Natural killer cell (primary cell): Measurements from ENCODE around the gene BCL3. TPM values are rescaled to one million over a fixed set of nuclear protein-coding genes. Genes with fewer than 3 reads are reported as not detected.
A peak's percentile ranks its signal among the peaks of the same experiment; 100 is the strongest.

Source experiments
- ATAC-seq, 3 donors: fragments of 150-1000 bp in 2 of 3; fragments of 200-7000 bp in 1 of 3; cut with Tn5 transposase; 1 replicate in 1 of 3; 2 replicates in 2 of 3; pipeline ENCODE4 v1.10.0; 2021; ENCODE audit warnings: mild to moderate bottlenecking in 2 of 3, moderate library complexity in 2 of 3
- DNase-seq, 2 donors: peaks; one replicate each; pipeline versions ENCODE4 v3.0.0 to v3.0.0-alpha.2; 2013 to 2021; ENCODE audit warnings: mixed read lengths in 1 of 2
- H3K27ac ChIP-seq: one replicate; pipeline ENCODE4 v1.5.1; 2013; ENCODE audit warnings: mild to moderate bottlenecking, low read length
- H3K27me3 ChIP-seq: one replicate; pipeline ENCODE4 v1.6.1; 2013; ENCODE audit warnings: low read length; ENCODE audit not compliant: control insufficient read depth, insufficient read depth
- H3K36me3 ChIP-seq: one replicate; pipeline ENCODE4 v1.6.1; 2013; ENCODE audit warnings: low read length; ENCODE audit not compliant: control insufficient read depth, insufficient read depth
- H3K4me1 ChIP-seq: one replicate; pipeline ENCODE4 v1.6.1; 2013; ENCODE audit warnings: low read length; ENCODE audit not compliant: control insufficient read depth, insufficient read depth
- H3K4me3 ChIP-seq: one replicate; pipeline ENCODE4 v1.5.1; 2013; ENCODE audit warnings: low read length
- H3K9me3 ChIP-seq: one replicate; pipeline ENCODE4 v1.6.1; 2013; ENCODE audit warnings: low read length; ENCODE audit not compliant: control insufficient read depth, insufficient read depth
- H3K27ac Mint-ChIP-seq, 2 donors: one replicate each; pipeline ENCODE4 v1.8.0; 2022; ENCODE audit warnings: mild to moderate bottlenecking in 2 of 2, mixed read lengths in 2 of 2, moderate library complexity in 1 of 2
- H3K27me3 Mint-ChIP-seq, 2 donors: one replicate each; pipeline ENCODE4 v1.8.0; 2022; ENCODE audit warnings: low read depth in 2 of 2, mixed read lengths in 2 of 2
- H3K36me3 Mint-ChIP-seq: one replicate; pipeline ENCODE4 v1.8.0; 2022; ENCODE audit warnings: mixed read lengths
- H3K4me1 Mint-ChIP-seq, 2 donors: one replicate each; pipeline ENCODE4 v1.8.0; 2022; ENCODE audit warnings: mixed read lengths in 2 of 2
- H3K4me3 Mint-ChIP-seq: one replicate; pipeline ENCODE4 v1.8.0; 2022; ENCODE audit warnings: mild to moderate bottlenecking, moderate library complexity, mixed read lengths
- H3K9me3 Mint-ChIP-seq, 2 donors: one replicate each; pipeline ENCODE4 v1.8.0; 2022; ENCODE audit warnings: mixed read lengths in 2 of 2
- CTCF ChIP-seq: fragments of 200-600 bp; IDR thresholded peaks from one replicate; pipeline ENCODE4 v1.8.0; 2022; ENCODE audit warnings: antibody characterized with exemption
- WGBS: methylation state at CpG from one replicate; pipeline ENCODE4 v1.1.7; 2013; ENCODE audit warnings: missing lambda C conversion rate; ENCODE audit not compliant: insufficient coverage; 5-methylcytosine and 5-hydroxymethylcytosine counted together
- intact Hi-C: fragments of 100-400 bp; cut with micrococcal nuclease; formaldehyde crosslinking; loops from one replicate; pipeline ENCODE4 v1.14.2; 2022
- total RNA-seq, 4 donors: library from RNA; stranded (reverse); fragments of 120-200 nt in 1 of 4; gene quantifications; one replicate each; pipeline versions ENCODE4 v1.2.3 to v1.2.4, GENCODE V29; 2013 to 2022

The BCL3 gene
- total RNA-seq, 3 donors from 2014 or later (not counting 1 experiment from before 2014, with no cell fraction given): 152 to 199 (median 164) TPM

GRCh38 chr19:44722131-44723121 is 26.1 kb upstream of the BCL3 start:
- peak in 2 of 3 donors; percentile 5 to 33 for ATAC-seq
- Mint-ChIP-seq H3K9me3 (no peaks in the 10 kb centered on the region), H3K27ac (no peak overlapping the region), H3K4me3 (no peak overlapping the region), H3K27me3 (peaks cover 0 to 7% of the 10 kb centered on the region in 2 donors), H3K36me3 (no peaks in the 10 kb centered on the region), H3K4me1 (peaks cover 9 to 12% of the 10 kb centered on the region in 2 donors)
- Histone ChIP-seq H3K36me3 (no peaks in the 10 kb centered on the region), H3K4me1 (peaks cover 38% of the 10 kb centered on the region), H3K4me3 (no peak overlapping the region), H3K27ac (no peak overlapping the region), H3K27me3 (peaks cover 2% of the 10 kb centered on the region), H3K9me3 (no peaks in the 10 kb centered on the region)
- intact Hi-C loops: loop anchor here (5.0 kb wide), 1 partner anchor 125 kb away; the partner anchor contains the start of gene NECTIN2
- 18% methylated on average over 21 of the region's 21 CpGs for WGBS
- no peak for TF ChIP-seq CTCF
- peak in 1 of 2 donors; percentile 44 for DNase-seq

GRCh38 chr19:44723299-44723951 is 25.1 kb upstream of the BCL3 start:
- no peak overlapping the region for H3K27ac ChIP-seq
- H3K4me3 ChIP-seq: no peak overlapping the region
- Mint-ChIP-seq H3K36me3 (no peaks in the 10 kb centered on the region), H3K27ac (no peak overlapping the region), H3K27me3 (peaks cover 0 to 7% of the 10 kb centered on the region in 2 donors), H3K9me3 (no peaks in the 10 kb centered on the region), H3K4me3 (no peak overlapping the region), H3K4me1 (peaks cover 9 to 21% of the 10 kb centered on the region in 2 donors)
- 67% methylated on average over 10 of the region's 10 CpGs for WGBS
- no peaks in the 10 kb centered on the region for H3K36me3 ChIP-seq
- DNase-seq (no peak), ATAC-seq (peak; percentile 32 to 46 (median 42))
- H3K27me3 ChIP-seq: peaks cover 2% of the 10 kb centered on the region
- no peak for TF ChIP-seq CTCF
- peaks cover 48% of the 10 kb centered on the region for H3K4me1 ChIP-seq
- no peaks in the 10 kb centered on the region for H3K9me3 ChIP-seq
- intact Hi-C loops: loop anchor here (5.0 kb wide), 1 partner anchor 124 kb away; the partner anchor contains the start of gene NECTIN2

- Mint-ChIP-seq H3K36me3 (no peaks in the 10 kb centered on the region), H3K4me1 (peaks cover 9 to 22% of the 10 kb centered on the region in 2 donors), H3K4me3 (no peak overlapping the region), H3K27me3 (peaks cover 0 to 7% of the 10 kb centered on the region in 2 donors), H3K27ac (peak overlapping the region in 1 of 2 donors; percentile 6), H3K9me3 (no peaks in the 10 kb centered on the region)
- Histone ChIP-seq H3K4me3 (no peak overlapping the region), H3K9me3 (no peaks in the 10 kb centered on the region), H3K27me3 (peaks cover 2% of the 10 kb centered on the region), H3K36me3 (no peaks in the 10 kb centered on the region), H3K27ac (no peak overlapping the region), H3K4me1 (peaks cover 48% of the 10 kb centered on the region)
- intact Hi-C loops: loop anchor here (1.0 to 5.0 kb wide), 2 partner anchors 46 to 123 kb away; partner anchors contain the start of gene NECTIN2
- peak; percentile 91 to 94 (median 92) for ATAC-seq
- DNase-seq: peak; percentile 80 to 90
- peak; percentile 98 for TF ChIP-seq CTCF
- WGBS: 24% methylated on average over 7 of the region's 7 CpGs
Observed at GRCh38 chr19:44723952-44724319, 24.6 kb upstream of the BCL3 start.
